Measurements from ENCODE around the gene KCNJ5.

The KCNJ5 gene

GRCh38 chr11:128948583-128948982, 57.4 kb downstream of the KCNJ5 start:
- in situ Hi-C loops (cut with HindIII; ENCODE audit: low sequenced_read_pairs), result no loop called here
- no peak for DNase-seq (ENCODE audit: low read depth, low spot score)
- no peak overlapping the region for H3K4me3 ChIP-seq (ENCODE audit: low read depth, low read length)
- TF ChIP-seq CTCF (IDR thresholded peaks at IDR 0.05; ENCODE audit: low read depth, low read length), result peak; percentile 22

- H3K4me3 ChIP-seq (ENCODE audit: low read depth, low read length), result no peak overlapping the region
- no peak for TF ChIP-seq CTCF (IDR thresholded peaks at IDR 0.05; ENCODE audit: low read depth, low read length)
- in situ Hi-C loops (cut with HindIII; ENCODE audit: low sequenced_read_pairs), result no loop called here
- DNase-seq (ENCODE audit: low read depth, low spot score), result no peak
Observed at GRCh38 chr11:128949791-128950454, 58.8 kb downstream of the KCNJ5 start.

- in situ Hi-C loops (cut with HindIII; ENCODE audit: low sequenced_read_pairs), result no loop called here
- H3K4me3 ChIP-seq (ENCODE audit: low read depth, low read length), result no peak overlapping the region
- TF ChIP-seq CTCF (IDR thresholded peaks at IDR 0.05; ENCODE audit: low read depth, low read length), result no peak
- no peak for DNase-seq (ENCODE audit: low read depth, low spot score)
Observed at GRCh38 chr11:128953151-128953550, 62.0 kb downstream of the KCNJ5 start.

- in situ Hi-C loops (cut with HindIII; ENCODE audit: low sequenced_read_pairs), result no loop called here
- no peak overlapping the region for H3K4me3 ChIP-seq (ENCODE audit: low read depth, low read length)
- no peak for TF ChIP-seq CTCF (IDR thresholded peaks at IDR 0.05; ENCODE audit: low read depth, low read length)
- DNase-seq (ENCODE audit: low read depth, low spot score), result no peak
Observed at GRCh38 chr11:128955636-128956035, 64.5 kb downstream of the KCNJ5 start.

GRCh38 chr11:128956401-128957201, 65.4 kb downstream of the KCNJ5 start:
- no peak overlapping the region for H3K4me3 ChIP-seq (ENCODE audit: low read depth, low read length)
- in situ Hi-C loops (cut with HindIII; ENCODE audit: low sequenced_read_pairs), result no loop called here
- DNase-seq (ENCODE audit: low read depth, low spot score), result peak; percentile 73
- peak; percentile 60 for TF ChIP-seq CTCF (IDR thresholded peaks at IDR 0.05; ENCODE audit: low read depth, low read length)

- in situ Hi-C loops (cut with HindIII; ENCODE audit: low sequenced_read_pairs), result no loop called here
- no peak for DNase-seq (ENCODE audit: low read depth, low spot score)
- H3K4me3 ChIP-seq (ENCODE audit: low read depth, low read length), result no peak overlapping the region
- TF ChIP-seq CTCF (IDR thresholded peaks at IDR 0.05; ENCODE audit: low read depth, low read length), result no peak
Observed at GRCh38 chr11:128957202-128957482, 66.0 kb downstream of the KCNJ5 start.

All from astrocyte of the spinal cord (primary cell).